Liver (tissue), 3 donors: ENCODE measurements around the gene THAP11.

Experiments used
- CTCF ChIP-seq: fragments of 150-350 bp; IDR thresholded peaks from 2 replicates; pipeline ENCODE4 v1.5.1; 2017; ENCODE audit warnings: improper control_type of control experiment, low read depth, low read length; ENCODE audit not compliant: missing input control
- EGR1 ChIP-seq, 2 donors: IDR thresholded peaks; 2 replicates each; pipeline ENCODE4 v1.6.1; 2016 to 2018; ENCODE audit warnings: antibody characterized with exemption in 2 of 2, low read depth in 2 of 2
- FOXA1 ChIP-seq: IDR thresholded peaks from 2 replicates; pipeline ENCODE4 v1.6.1; 2016; ENCODE audit warnings: antibody characterized with exemption
- HNF4A ChIP-seq, 2 donors: conservative IDR thresholded peaks; 2 replicates each; pipeline ENCODE4 v1.6.1; 2016; ENCODE audit warnings: antibody characterized with exemption in 2 of 2, mild to moderate bottlenecking in 2 of 2
- HNF4G ChIP-seq: IDR thresholded peaks from 2 replicates; pipeline ENCODE4 v1.6.1; 2016; ENCODE audit warnings: antibody characterized with exemption
- JUND ChIP-seq, 2 donors: IDR thresholded peaks; 2 replicates each; pipeline ENCODE4 v1.6.1; 2016; ENCODE audit warnings: antibody characterized with exemption in 2 of 2
- NR2F2 ChIP-seq: IDR thresholded peaks from 2 replicates; pipeline ENCODE4 v1.6.1; 2016; ENCODE audit warnings: antibody characterized with exemption
- RAD21 ChIP-seq, 2 donors: IDR thresholded peaks; 2 replicates each; pipeline ENCODE4 v1.6.1; 2016; ENCODE audit warnings: antibody characterized with exemption in 2 of 2, mild to moderate bottlenecking in 2 of 2
- REST ChIP-seq: IDR thresholded peaks from 2 replicates; pipeline ENCODE4 v1.6.1; 2016; ENCODE audit warnings: antibody characterized with exemption, mild to moderate bottlenecking
- YY1 ChIP-seq: IDR thresholded peaks from 2 replicates; pipeline ENCODE4 v1.6.1; 2016; ENCODE audit warnings: antibody characterized with exemption, mild to moderate bottlenecking
- ZBTB33 ChIP-seq: IDR thresholded peaks from 2 replicates; pipeline ENCODE4 v1.6.1; 2016; ENCODE audit warnings: antibody characterized with exemption
- TF ChIP-seq, protein P1 (sequence below): IDR thresholded peaks from 2 replicates; pipeline ENCODE4 v1.6.1; 2016; ENCODE audit warnings: antibody characterized with exemption
- TF ChIP-seq, protein P2 (sequence below): IDR thresholded peaks from 2 replicates; pipeline ENCODE4 v1.6.1; 2016; ENCODE audit warnings: antibody characterized with exemption
- donor health status: healthy.
- donor health status: healthy.

- TF ChIP-seq FOXA1 (no peak), YY1 (no peak), RAD21 (IDR thresholded peaks at IDR 0.05) (no peak), CTCF (no peak), HNF4G (no peak), EGR1 (IDR thresholded peaks at IDR 0.05; ENCODE audit: low read depth in 2 of 2) (no peak), REST (no peak), HNF4A (conservative IDR thresholded peaks at IDR 0.05) (no peak), JUND (IDR thresholded peaks at IDR 0.05) (no peak), NR2F2 (no peak), ZBTB33 (no peak)
- TF ChIP-seq, protein P1, sequence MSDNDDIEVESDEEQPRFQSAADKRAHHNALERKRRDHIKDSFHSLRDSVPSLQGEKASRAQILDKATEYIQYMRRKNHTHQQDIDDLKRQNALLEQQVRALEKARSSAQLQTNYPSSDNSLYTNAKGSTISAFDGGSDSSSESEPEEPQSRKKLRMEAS, result no peak
- TF ChIP-seq, protein P2, sequence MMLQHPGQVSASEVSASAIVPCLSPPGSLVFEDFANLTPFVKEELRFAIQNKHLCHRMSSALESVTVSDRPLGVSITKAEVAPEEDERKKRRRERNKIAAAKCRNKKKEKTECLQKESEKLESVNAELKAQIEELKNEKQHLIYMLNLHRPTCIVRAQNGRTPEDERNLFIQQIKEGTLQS, result no peak
Measured at GRCh38 chr16:67805718-67806427, 36.2 kb upstream of the THAP11 start.
